Prostate gland (tissue), 2 donors: Measurements from ENCODE around the gene DHCR7. TPM values are rescaled to one million over a fixed set of nuclear protein-coding genes. Genes with fewer than 3 reads are reported as not detected.

ENCODE experiments used
- DNase-seq: peaks from one replicate; pipeline ENCODE4 v3.0.0-alpha.2; 2019; ENCODE audit warnings: low spot score
- H3K27ac ChIP-seq, 2 donors: fragments of 200-600 bp; sonication (generic); 2 replicates each; pipeline ENCODE4 v1.5.1; 2017 to 2019
- H3K27me3 ChIP-seq: fragments of 200-600 bp; sonication (generic); replicated peaks from 2 replicates; pipeline ENCODE4 v1.5.1; 2019; ENCODE audit not compliant: insufficient read depth
- H3K36me3 ChIP-seq, 2 donors: fragments of 200-600 bp; sonication (generic); 1 replicate in 1 of 2; 2 replicates in 1 of 2; pipeline versions ENCODE4 v1.5.1 to v1.8.1; 2017 to 2019
- H3K4me1 ChIP-seq: fragments of 200-600 bp; sonication (generic); replicated peaks from 2 replicates; pipeline ENCODE4 v1.5.1; 2019
- H3K4me3 ChIP-seq, 2 donors: fragments of 200-600 bp; sonication (generic); 2 replicates each; pipeline ENCODE4 v1.5.1; 2017 to 2019
- H3K9me3 ChIP-seq: fragments of 200-600 bp; sonication (generic); 2 replicates; pipeline ENCODE4 v1.5.1; 2017
- POLR2A ChIP-seq: fragments of 450-650 bp; IDR thresholded peaks from one replicate; pipeline ENCODE4 v1.6.1; 2016; ENCODE audit warnings: antibody characterized with exemption, mild to moderate bottlenecking
- POLR2AphosphoS5 ChIP-seq: sonication (generic); formaldehyde crosslinking; IDR thresholded peaks from one replicate; pipeline ENCODE4 v1.6.1; 2017; ENCODE audit warnings: antibody characterized with exemption
- WGBS: methylation state at CpG from one replicate; pipeline ENCODE4 v1.1.5; 2018; 5-methylcytosine and 5-hydroxymethylcytosine counted together
- intact Hi-C: fragments of 100-400 bp; cut with DNase I; formaldehyde crosslinking; loops from one replicate; pipeline ENCODE4 v1.14.2; 2022
- total RNA-seq, 2 donors: library from RNA; depleted of rRNA; stranded (reverse); fragments of >200 nt; gene quantifications; one replicate each; pipeline ENCODE4 v1.1.0, GENCODE V29; 2016
- TF ChIP-seq, protein P1 (sequence below), 4 experiments: fragments of 200-600 bp in 2 of 4; fragments of 450-650 bp in 2 of 4; sonication (generic) in 2 of 4; IDR thresholded peaks; 1 replicate in 3 of 4; 2 replicates in 1 of 4; pipeline ENCODE4 v1.5.1; 2016 to 2019; ENCODE audit warnings: antibody characterized with exemption in 4 of 4, mild to moderate bottlenecking in 2 of 4, moderate library complexity in 2 of 4

The DHCR7 gene
- total RNA-seq, 2 donors from 2014 or later, result 29.5 to 93.9 TPM

DNA sequence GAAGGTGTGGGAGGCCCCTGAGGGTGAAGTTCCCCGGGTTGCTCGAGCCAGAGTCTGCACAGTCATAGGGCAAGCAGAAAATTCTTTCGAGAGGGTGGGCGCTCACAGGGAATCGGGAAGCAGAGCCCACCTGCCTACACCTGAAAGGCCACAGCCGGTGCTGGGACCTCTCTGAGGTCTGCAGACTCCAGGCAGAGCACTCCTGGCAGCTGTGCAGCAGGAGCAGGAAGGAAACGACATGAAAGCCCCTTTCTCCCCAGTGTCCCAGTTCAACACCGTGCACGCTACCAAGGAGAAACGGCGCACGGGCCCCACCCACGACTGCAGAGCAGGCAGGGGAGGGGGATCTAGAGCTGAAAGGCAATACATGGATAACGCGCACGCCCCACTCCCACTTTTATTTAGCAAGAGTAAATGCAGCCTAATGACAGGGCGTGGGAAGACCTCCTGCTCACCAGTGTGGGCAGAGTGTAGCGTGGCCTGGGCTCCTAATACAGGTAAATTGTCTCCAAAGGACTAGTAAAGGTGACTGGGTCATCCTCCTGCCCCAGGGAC is 13.5 kb downstream of the DHCR7 start:
- H3K27ac ChIP-seq, result peak overlapping the region; percentile 53 to 61
- no peak overlapping the region for H3K4me3 ChIP-seq
- no peaks in the 10 kb centered on the region for H3K9me3 ChIP-seq
- intact Hi-C loops, result no loop called here
- H3K27me3 ChIP-seq, result no peaks in the 10 kb centered on the region
- no peak for DNase-seq
- 72% methylated on average over 18 of the region's 18 CpGs for WGBS
- TF ChIP-seq, protein P1, sequence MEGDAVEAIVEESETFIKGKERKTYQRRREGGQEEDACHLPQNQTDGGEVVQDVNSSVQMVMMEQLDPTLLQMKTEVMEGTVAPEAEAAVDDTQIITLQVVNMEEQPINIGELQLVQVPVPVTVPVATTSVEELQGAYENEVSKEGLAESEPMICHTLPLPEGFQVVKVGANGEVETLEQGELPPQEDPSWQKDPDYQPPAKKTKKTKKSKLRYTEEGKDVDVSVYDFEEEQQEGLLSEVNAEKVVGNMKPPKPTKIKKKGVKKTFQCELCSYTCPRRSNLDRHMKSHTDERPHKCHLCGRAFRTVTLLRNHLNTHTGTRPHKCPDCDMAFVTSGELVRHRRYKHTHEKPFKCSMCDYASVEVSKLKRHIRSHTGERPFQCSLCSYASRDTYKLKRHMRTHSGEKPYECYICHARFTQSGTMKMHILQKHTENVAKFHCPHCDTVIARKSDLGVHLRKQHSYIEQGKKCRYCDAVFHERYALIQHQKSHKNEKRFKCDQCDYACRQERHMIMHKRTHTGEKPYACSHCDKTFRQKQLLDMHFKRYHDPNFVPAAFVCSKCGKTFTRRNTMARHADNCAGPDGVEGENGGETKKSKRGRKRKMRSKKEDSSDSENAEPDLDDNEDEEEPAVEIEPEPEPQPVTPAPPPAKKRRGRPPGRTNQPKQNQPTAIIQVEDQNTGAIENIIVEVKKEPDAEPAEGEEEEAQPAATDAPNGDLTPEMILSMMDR (IDR thresholded peaks at IDR 0.05), result no peak
- TF ChIP-seq POLR2AphosphoS5 (no peak), POLR2A (no peak)
- peaks cover 12% of the 10 kb centered on the region for H3K4me1 ChIP-seq
- H3K36me3 ChIP-seq, result peaks cover 5 to 6% of the 10 kb centered on the region in 2 donors

- peak overlapping the region; percentile 53 to 61 for H3K27ac ChIP-seq
- no peaks in the 10 kb centered on the region for H3K9me3 ChIP-seq
- H3K4me3 ChIP-seq, result no peak overlapping the region
- TF ChIP-seq, protein P1 (IDR thresholded peaks at IDR 0.05), result no peak
- peak; percentile 49 for TF ChIP-seq POLR2AphosphoS5
- peaks cover 12% of the 10 kb centered on the region for H3K4me1 ChIP-seq
- WGBS, result 57% methylated on average over 19 of the region's 19 CpGs
- intact Hi-C loops, result no loop called here
- DNase-seq, result peak; percentile 81
- no peaks in the 10 kb centered on the region for H3K27me3 ChIP-seq
- peaks cover 0 to 6% of the 10 kb centered on the region in 2 donors for H3K36me3 ChIP-seq
These were observed 14.3 kb downstream of the DHCR7 start for GRCh38 chr11:71433648-71434450.

DNA sequence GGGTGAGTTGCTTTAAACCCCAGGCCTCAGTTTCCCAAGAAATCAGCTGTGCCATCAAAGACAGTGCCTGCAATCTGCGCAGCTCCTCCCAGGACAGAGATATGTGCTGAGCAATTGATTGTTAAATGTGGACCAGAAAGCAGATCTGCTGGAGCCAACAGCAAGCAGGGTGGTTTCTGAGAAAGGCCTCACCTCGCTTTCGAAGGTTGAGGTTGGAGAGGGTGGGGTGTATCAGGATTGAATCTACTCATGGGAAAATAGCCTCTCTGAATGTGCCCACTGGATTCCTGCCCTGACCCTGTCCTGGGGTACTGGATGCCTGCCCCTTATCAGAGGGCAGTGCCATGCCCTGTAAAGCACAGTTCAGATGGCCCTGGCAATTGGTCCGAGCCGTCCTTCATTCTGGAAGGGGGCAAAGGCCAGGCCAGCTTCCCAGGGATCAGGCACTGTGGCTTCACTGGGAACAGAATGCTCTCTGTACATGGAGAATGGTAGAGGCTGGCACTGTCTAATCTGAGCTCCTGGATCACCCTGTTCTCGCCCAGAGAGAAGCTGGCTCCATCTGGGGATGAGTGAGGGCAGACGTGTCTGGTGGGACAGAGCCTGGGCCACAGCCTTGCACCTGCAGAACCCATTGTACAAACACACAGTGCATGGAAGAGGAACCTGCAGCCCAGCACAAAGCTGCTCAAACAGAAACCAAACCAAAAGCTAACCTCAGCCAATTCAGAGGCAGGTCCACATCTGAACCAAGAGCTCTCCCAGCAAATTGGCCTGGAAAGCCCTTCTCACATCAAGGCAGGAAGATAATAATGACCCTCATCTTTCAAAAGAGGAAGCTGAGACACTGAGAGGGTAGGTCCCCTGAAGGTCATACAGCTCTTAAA is 15.2 kb downstream of the DHCR7 start:
- H3K27ac ChIP-seq, result peak overlapping the region; percentile 53 to 61
- H3K4me1 ChIP-seq, result peaks cover 12% of the 10 kb centered on the region
- no peaks in the 10 kb centered on the region for H3K9me3 ChIP-seq
- DNase-seq, result no peak
- TF ChIP-seq POLR2A, result no peak
- peaks cover 0 to 3% of the 10 kb centered on the region in 2 donors for H3K36me3 ChIP-seq
- no peak overlapping the region for H3K4me3 ChIP-seq
- 67% methylated on average over 7 of the region's 7 CpGs for WGBS
- intact Hi-C loops, result no loop called here
- no peaks in the 10 kb centered on the region for H3K27me3 ChIP-seq

- Histone ChIP-seq H3K4me1 (peaks cover 12% of the 10 kb centered on the region), H3K4me3 (no peak overlapping the region), H3K27me3 (no peaks in the 10 kb centered on the region), H3K36me3 (no peaks in the 10 kb centered on the region), H3K9me3 (no peaks in the 10 kb centered on the region), H3K27ac (no peak overlapping the region)
- intact Hi-C loops, result no loop called here
- 59% methylated on average over 7 of the region's 7 CpGs for WGBS
- DNase-seq, result no peak
- TF ChIP-seq POLR2AphosphoS5 (no peak), POLR2A (no peak)
- TF ChIP-seq, protein P1 (IDR thresholded peaks at IDR 0.05), result no peak
These were observed 16.9 kb downstream of the DHCR7 start for GRCh38 chr11:71431271-71431670.

- TF ChIP-seq POLR2A (no peak), POLR2AphosphoS5 (no peak)
- TF ChIP-seq, protein P1 (IDR thresholded peaks at IDR 0.05), result no peak
- Histone ChIP-seq H3K27me3 (no peaks in the 10 kb centered on the region), H3K4me1 (peaks cover 12% of the 10 kb centered on the region), H3K27ac (no peak overlapping the region), H3K4me3 (no peak overlapping the region), H3K36me3 (no peaks in the 10 kb centered on the region), H3K9me3 (no peaks in the 10 kb centered on the region)
- WGBS, result 96% methylated on average over 9 of the region's 9 CpGs
- intact Hi-C loops, result no loop called here
- DNase-seq, result no peak
These were observed 18.0 kb downstream of the DHCR7 start for GRCh38 chr11:71430166-71430565.
